CD4-positive, alpha-beta T cell (primary cell): ENCODE measurements around the gene MUCL1. TPM values are rescaled to one million over a fixed set of nuclear protein-coding genes. Genes with fewer than 3 reads are reported as not detected.

ENCODE experiments used
- ATAC-seq: fragments of 200-7000 bp; cut with Tn5 transposase; one replicate; pipeline ENCODE4 v1.10.0; 2022; ENCODE audit warnings: mild to moderate bottlenecking; ENCODE audit not compliant: poor library complexity
- CTCF ChIA-PET: fragments of 350-600 bp; sonication (Branson Sonifier 250); formaldehyde crosslinking; loops from one replicate; lab custom pipeline; 2021; ENCODE audit warnings: antibody characterized with exemption, inconsistent platforms; lab: Charles Lee
- POLR2A ChIA-PET: fragments of 350-600 bp; sonication (Branson Sonifier 250); formaldehyde crosslinking; loops from one replicate; lab custom pipeline; 2021; ENCODE audit warnings: antibody characterized with exemption, inconsistent platforms; lab: Charles Lee
- DNase-seq, 14 experiments: peaks; one replicate each; pipeline ENCODE4 v3.0.0-alpha.2; 2013 to 2020; ENCODE audit warnings: mixed read lengths in 2 of 14
- H3K27ac ChIP-seq, 2 donors: one replicate each; pipeline versions ENCODE4 v1.5.1 to v1.7.0; 2013; ENCODE audit warnings: low read length in 2 of 2, low read depth in 1 of 2, mild to moderate bottlenecking in 1 of 2
- H3K27me3 ChIP-seq, 2 experiments: 1 replicate in 1 of 2; 2 replicates in 1 of 2; pipeline versions ENCODE4 v1.6.1 to v1.7.0; 2013; ENCODE audit warnings: low read length in 2 of 2, control low read depth in 1 of 2, mild to moderate bottlenecking in 1 of 2, moderate library complexity in 1 of 2; ENCODE audit not compliant: insufficient read depth in 2 of 2, control insufficient read depth in 1 of 2
- H3K36me3 ChIP-seq: one replicate; pipeline ENCODE4 v1.6.1; 2013; ENCODE audit warnings: low read length, control low read depth; ENCODE audit not compliant: insufficient read depth
- H3K4me1 ChIP-seq: one replicate; pipeline ENCODE4 v1.6.1; 2013; ENCODE audit warnings: low read length, control low read depth; ENCODE audit not compliant: insufficient read depth
- H3K4me3 ChIP-seq: one replicate; pipeline ENCODE4 v1.5.1; 2013; ENCODE audit warnings: mild to moderate bottlenecking, low read length, moderate library complexity
- H3K9me3 ChIP-seq, 2 experiments: 1 replicate in 1 of 2; 2 replicates in 1 of 2; pipeline versions ENCODE4 v1.6.1 to v1.7.0; 2013; ENCODE audit warnings: low read length in 2 of 2, mild to moderate bottlenecking in 2 of 2, control low read depth in 1 of 2, moderate library complexity in 1 of 2; ENCODE audit not compliant: control insufficient read depth in 1 of 2, insufficient read depth in 1 of 2
- H3K27ac Mint-ChIP-seq: one replicate; pipeline ENCODE4 v1.8.0; 2020; ENCODE audit warnings: mixed read lengths
- H3K27me3 Mint-ChIP-seq: one replicate; pipeline ENCODE4 v1.8.0; 2021; ENCODE audit warnings: mixed read lengths
- H3K36me3 Mint-ChIP-seq: one replicate; pipeline ENCODE4 v1.8.0; 2021; ENCODE audit warnings: low read depth, mixed read lengths
- H3K4me1 Mint-ChIP-seq: one replicate; pipeline ENCODE4 v1.8.0; 2021; ENCODE audit warnings: low read depth, mixed read lengths
- H3K4me3 Mint-ChIP-seq: one replicate; pipeline ENCODE4 v1.8.0; 2020; ENCODE audit warnings: mild to moderate bottlenecking, mixed read lengths
- H3K9me3 Mint-ChIP-seq: one replicate; pipeline ENCODE4 v1.8.0; 2020; ENCODE audit warnings: mixed read lengths
- intact Hi-C, 2 experiments: fragments of 100-400 bp; cut with DNase I in 1 of 2; cut with micrococcal nuclease in 1 of 2; formaldehyde crosslinking; loops; one replicate each; pipeline versions ENCODE4 v1.15.1 to v1.9.0; 2023 to 2025; cut with DNase I, micrococcal nuclease
- total RNA-seq, 174 experiments: library from RNA in 2 of 174; stranded (reverse) in 2 of 174; gene quantifications; one replicate each; pipeline ENCODE4 v1.2.3 and lab custom pipeline; 2021 to 2026
- TF ChIP-seq, protein P1 (sequence below): fragments of 200-600 bp; IDR thresholded peaks from one replicate; pipeline ENCODE4 v1.8.0; 2022; ENCODE audit warnings: antibody characterized with exemption, mild to moderate bottlenecking

The MUCL1 gene
- total RNA-seq, 2 experiments from 2014 or later, result not detected

DNA sequence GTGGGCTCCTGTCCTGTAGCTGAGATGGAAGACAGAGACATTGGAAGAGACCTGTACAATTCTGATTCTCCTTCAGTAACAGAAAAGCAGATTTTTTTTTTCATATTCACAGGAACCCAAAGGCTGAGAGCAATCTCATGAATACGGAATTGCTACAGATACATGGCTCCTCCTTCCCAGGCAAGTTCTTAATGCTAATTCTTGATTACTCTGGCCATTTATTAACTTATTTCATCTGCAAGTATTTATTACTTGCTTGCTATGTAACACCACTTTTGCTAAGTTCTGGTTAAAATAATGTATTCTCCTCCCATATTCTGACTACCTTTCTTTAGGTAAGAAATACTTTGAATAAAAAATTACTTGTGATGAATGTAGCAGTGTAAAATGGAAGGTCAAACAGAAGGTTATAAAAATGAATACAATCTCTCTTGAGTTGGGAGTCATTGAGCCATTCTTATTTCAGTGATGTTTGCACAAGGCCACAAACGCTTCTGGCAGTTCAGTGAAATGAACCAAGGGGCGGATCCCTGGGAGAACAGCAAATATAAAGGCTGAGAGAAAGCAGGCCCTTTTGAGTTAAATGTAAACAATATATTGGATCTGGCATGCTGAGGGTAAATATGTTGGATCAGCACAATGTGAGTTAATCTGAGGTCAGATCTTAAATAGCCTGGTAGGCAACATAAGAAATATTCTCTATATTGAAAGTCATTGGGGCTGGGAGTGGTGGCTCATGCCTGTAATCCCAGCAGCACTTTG is 37.6 kb downstream of the MUCL1 start:
- CTCF ChIA-PET, result no interaction called here
- Histone ChIP-seq H3K27ac (no peak overlapping the region), H3K27me3 (no peaks in the 10 kb centered on the region), H3K4me3 (no peak overlapping the region), H3K4me1 (no peaks in the 10 kb centered on the region), H3K36me3 (no peaks in the 10 kb centered on the region), H3K9me3 (no peaks in the 10 kb centered on the region)
- no peaks in the 10 kb centered on the region for H3K4me1 Mint-ChIP-seq
- H3K27ac Mint-ChIP-seq, result no peak overlapping the region
- no peak overlapping the region for H3K4me3 Mint-ChIP-seq
- POLR2A ChIA-PET, result no interaction called here
- H3K9me3 Mint-ChIP-seq, result no peaks in the 10 kb centered on the region
- intact Hi-C loops, result no loop called here
- TF ChIP-seq, protein P1, sequence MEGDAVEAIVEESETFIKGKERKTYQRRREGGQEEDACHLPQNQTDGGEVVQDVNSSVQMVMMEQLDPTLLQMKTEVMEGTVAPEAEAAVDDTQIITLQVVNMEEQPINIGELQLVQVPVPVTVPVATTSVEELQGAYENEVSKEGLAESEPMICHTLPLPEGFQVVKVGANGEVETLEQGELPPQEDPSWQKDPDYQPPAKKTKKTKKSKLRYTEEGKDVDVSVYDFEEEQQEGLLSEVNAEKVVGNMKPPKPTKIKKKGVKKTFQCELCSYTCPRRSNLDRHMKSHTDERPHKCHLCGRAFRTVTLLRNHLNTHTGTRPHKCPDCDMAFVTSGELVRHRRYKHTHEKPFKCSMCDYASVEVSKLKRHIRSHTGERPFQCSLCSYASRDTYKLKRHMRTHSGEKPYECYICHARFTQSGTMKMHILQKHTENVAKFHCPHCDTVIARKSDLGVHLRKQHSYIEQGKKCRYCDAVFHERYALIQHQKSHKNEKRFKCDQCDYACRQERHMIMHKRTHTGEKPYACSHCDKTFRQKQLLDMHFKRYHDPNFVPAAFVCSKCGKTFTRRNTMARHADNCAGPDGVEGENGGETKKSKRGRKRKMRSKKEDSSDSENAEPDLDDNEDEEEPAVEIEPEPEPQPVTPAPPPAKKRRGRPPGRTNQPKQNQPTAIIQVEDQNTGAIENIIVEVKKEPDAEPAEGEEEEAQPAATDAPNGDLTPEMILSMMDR, result no peak
- DNase-seq (no peak), ATAC-seq (no peak)
- H3K36me3 Mint-ChIP-seq, result no peaks in the 10 kb centered on the region
- H3K27me3 Mint-ChIP-seq, result no peaks in the 10 kb centered on the region

Other genes starting within 250 kb of the MUCL1 start
- gene LACRT, start 219.6 kb upstream of the MUCL1 start, total RNA-seq, result not detected
- gene DCD, start 206.2 kb upstream of the MUCL1 start, total RNA-seq, result not detected
- gene TESPA1, start 130.2 kb downstream of the MUCL1 start, total RNA-seq, result 10 to 100 TPM; 96.3 to 98.2 TPM
- not detected for gene NEUROD4, start 165.5 kb downstream of the MUCL1 start, total RNA-seq